A549 (cell line): Measurements from ENCODE around the gene IQUB. TPM values are rescaled to one million over a fixed set of nuclear protein-coding genes. Genes with fewer than 3 reads are reported as not detected.

Source experiments
- ATAC-seq, 2 experiments: fragments of 200-7000 bp in 1 of 2; fragments of >200 bp in 1 of 2; cut with Nextera tagmentation in 1 of 2; cut with Tn5 transposase in 1 of 2; 3 replicates each; pipeline versions ENCODE4 v1.8.0 to v1.9.1; 2018 to 2020; ENCODE audit warnings: mild to moderate bottlenecking in 1 of 2, moderate library complexity in 1 of 2
- CTCF ChIA-PET: fragments of 300-600 bp; sonication (Branson Sonifier 250); formaldehyde crosslinking; extraction: SDS; loops from one replicate; lab custom pipeline; 2021; ENCODE audit warnings: antibody characterized with exemption, inconsistent platforms; lab: Yijun Ruan, JAX
- POLR2A ChIA-PET: fragments of 350-600 bp; formaldehyde crosslinking; extraction: SDS; loops from one replicate; lab custom pipeline; 2021; ENCODE audit warnings: antibody characterized with exemption, inconsistent platforms; lab: Yijun Ruan, JAX
- DNase-seq, 2 experiments: peaks; one replicate each; pipeline versions ENCODE4 v3.0.0 to v3.0.0-alpha.2; 2011 to 2016; ENCODE audit warnings: low read depth in 1 of 2, low spot score in 1 of 2
- FAIRE-seq: peaks from 2 replicates; lab custom pipeline; 2011; peaks lifted over from hg19 to GRCh38; lab: Jason Lieb, UNC
- H3K27ac ChIP-seq, 2 experiments: fragments of >200 bp; sonication (Bioruptor Twin); formaldehyde crosslinking; 3 replicates each; pipeline ENCODE4 v1.5.1; 2016 to 2017
- H3K4me1 ChIP-seq: fragments of >200 bp; sonication (Bioruptor Twin); formaldehyde crosslinking; 3 replicates; pipeline ENCODE4 v1.6.1; 2016
- H3K4me2 ChIP-seq: fragments of >200 bp; sonication (Bioruptor Twin); formaldehyde crosslinking; 3 replicates; pipeline ENCODE4 v1.6.1; 2016
- H3K4me3 ChIP-seq: fragments of >200 bp; sonication (Bioruptor Twin); formaldehyde crosslinking; 3 replicates; pipeline ENCODE4 v1.5.1; 2016
- H3K9me3 ChIP-seq: fragments of >200 bp; sonication (Bioruptor Twin); formaldehyde crosslinking; 3 replicates; pipeline ENCODE4 v1.6.1; 2016
- ATOH8 ChIP-seq: fragments of 250-450 bp; sonication (Bioruptor Pico); IDR thresholded peaks from 2 replicates; pipeline ENCODE4 v1.5.0; 2020; ENCODE audit warnings: low read depth, mild to moderate bottlenecking, moderate library complexity
- BHLHE40 ChIP-seq: IDR thresholded peaks from 2 replicates; pipeline ENCODE4 v1.6.1; 2012; ENCODE audit warnings: low read depth, low read length, inconsistent platforms
- CBX2 ChIP-seq: fragments of 200-600 bp; sonication (generic); IDR thresholded peaks from 2 replicates; pipeline ENCODE4 v1.6.1; 2016; ENCODE audit warnings: low read depth, mild to moderate bottlenecking, borderline replicate concordance
- CBX8 ChIP-seq: fragments of 200-600 bp; sonication (generic); IDR thresholded peaks from 2 replicates; pipeline ENCODE4 v1.6.1; 2016
- CEBPB ChIP-seq, 2 experiments: fragments of >200 bp in 1 of 2; sonication (Bioruptor Twin) in 1 of 2; formaldehyde crosslinking in 1 of 2; IDR thresholded peaks; 2 replicates each; pipeline ENCODE4 v1.6.1; 2012 to 2016
- CHD2 ChIP-seq: fragments of 150-350 bp; IDR thresholded peaks from 2 replicates; pipeline ENCODE4 v1.6.1; 2014; ENCODE audit warnings: low read length; ENCODE audit not compliant: partially characterized antibody
- CHD4 ChIP-seq: fragments of 200-600 bp; sonication (generic); IDR thresholded peaks from 2 replicates; pipeline ENCODE4 v1.6.1; 2016; ENCODE audit warnings: antibody characterized with exemption, mild to moderate bottlenecking, borderline replicate concordance
- E2F6 ChIP-seq: IDR thresholded peaks from 2 replicates; pipeline ENCODE4 v1.6.1; 2012; ENCODE audit warnings: low read depth, borderline replicate concordance
- EHF ChIP-seq: fragments of 250-450 bp; sonication (Bioruptor Pico); IDR thresholded peaks from 2 replicates; pipeline ENCODE4 v1.5.0; 2020; ENCODE audit warnings: mild to moderate bottlenecking
- EHMT2 ChIP-seq: fragments of 200-600 bp; sonication (generic); IDR thresholded peaks from 2 replicates; pipeline ENCODE4 v1.6.1; 2016; ENCODE audit warnings: antibody characterized with exemption, low read depth, mild to moderate bottlenecking, moderate library complexity
- EP300 ChIP-seq, 2 experiments: fragments of >200 bp; sonication (Bioruptor Twin); formaldehyde crosslinking; IDR thresholded peaks; 2 replicates in 1 of 2; 3 replicates in 1 of 2; pipeline ENCODE4 v1.6.1; 2016 to 2017
- ESRRA ChIP-seq: fragments of 150-350 bp; IDR thresholded peaks from 2 replicates; pipeline ENCODE4 v1.6.1; 2014; ENCODE audit warnings: mild to moderate bottlenecking, low read length, borderline replicate concordance
- HEYL ChIP-seq: fragments of 250-450 bp; sonication (Bioruptor Pico); IDR thresholded peaks from 2 replicates; pipeline ENCODE4 v1.8.0; 2021; ENCODE audit warnings: mild to moderate bottlenecking, moderate library complexity
- HOXA7 ChIP-seq: fragments of 250-450 bp; sonication (Bioruptor Pico); IDR thresholded peaks from 2 replicates; pipeline ENCODE4 v1.5.0; 2020; ENCODE audit warnings: mild to moderate bottlenecking, moderate library complexity
- HOXB13 ChIP-seq: fragments of 250-450 bp; sonication (Bioruptor Pico); IDR thresholded peaks from 2 replicates; pipeline ENCODE4 v1.5.0; 2020; ENCODE audit warnings: low read depth, mild to moderate bottlenecking, moderate library complexity
- KDM1A ChIP-seq: fragments of 200-600 bp; sonication (generic); IDR thresholded peaks from 2 replicates; pipeline ENCODE4 v1.6.1; 2016; ENCODE audit warnings: low read depth, mild to moderate bottlenecking
- MAFK ChIP-seq: fragments of 450-650 bp; IDR thresholded peaks from 2 replicates; pipeline ENCODE4 v1.6.1; 2014; ENCODE audit not compliant: partially characterized antibody
- MAX ChIP-seq: IDR thresholded peaks from 2 replicates; pipeline ENCODE4 v1.6.1; 2012
- MAZ ChIP-seq: fragments of 150-350 bp; IDR thresholded peaks from 2 replicates; pipeline ENCODE4 v1.6.1; 2014; ENCODE audit warnings: antibody characterized with exemption, low read depth, low read length, borderline replicate concordance
- NR3C1 ChIP-seq: fragments of >200 bp; sonication (Bioruptor Twin); formaldehyde crosslinking; IDR thresholded peaks from 3 replicates; pipeline ENCODE4 v1.6.1; 2017
- PHF8 ChIP-seq: fragments of 200-600 bp; sonication (generic); IDR thresholded peaks from 2 replicates; pipeline ENCODE4 v1.6.1; 2016; ENCODE audit warnings: low read depth, mild to moderate bottlenecking, antibody characterized with exemption, moderate library complexity, borderline replicate concordance
- REST ChIP-seq: fragments of 200-600 bp; sonication (generic); IDR thresholded peaks from 2 replicates; pipeline ENCODE4 v1.6.1; 2016; ENCODE audit warnings: antibody characterized with exemption, mild to moderate bottlenecking, moderate library complexity
- RFX5 ChIP-seq: fragments of 450-650 bp; IDR thresholded peaks from 2 replicates; pipeline ENCODE4 v1.7.1; 2014; ENCODE audit warnings: antibody characterized with exemption, mild to moderate bottlenecking, moderate library complexity
- RNF2 ChIP-seq: fragments of 200-600 bp; sonication (generic); IDR thresholded peaks from 2 replicates; pipeline ENCODE4 v1.6.1; 2016; ENCODE audit warnings: low read depth, mild to moderate bottlenecking, antibody characterized with exemption, moderate library complexity, borderline replicate concordance
- SMC3 ChIP-seq: fragments of >200 bp; sonication (Bioruptor Twin); formaldehyde crosslinking; IDR thresholded peaks from 3 replicates; pipeline ENCODE4 v1.6.1; 2018; ENCODE audit warnings: inconsistent platforms
- SREBF2 ChIP-seq: fragments of 450-650 bp; IDR thresholded peaks from 2 replicates; pipeline ENCODE4 v1.6.1; 2014; ENCODE audit warnings: mild to moderate bottlenecking, moderate library complexity
- USF2 ChIP-seq: fragments of 450-650 bp; IDR thresholded peaks from 2 replicates; pipeline ENCODE4 v1.6.1; 2014; ENCODE audit warnings: antibody characterized with exemption
- ZC3H11A ChIP-seq: fragments of 450-650 bp; IDR thresholded peaks from 2 replicates; pipeline ENCODE4 v1.6.1; 2014; ENCODE audit warnings: antibody characterized with exemption, mild to moderate bottlenecking
- ZSCAN20 ChIP-seq: fragments of 250-450 bp; sonication (Bioruptor Pico); IDR thresholded peaks from 2 replicates; pipeline ENCODE4 v1.8.0; 2022; ENCODE audit warnings: mild to moderate bottlenecking, moderate library complexity
- whole genome bisulfite sequencing: methylation state at CpG from one replicate; pipeline ENCODE4 v1.1.6; 2017; ENCODE audit errors: missing lambda C conversion rate; 5-methylcytosine and 5-hydroxymethylcytosine counted together
- polyA plus RNA-seq, 4 experiments: library from polyadenylated mRNA; depleted of rRNA in 3 of 4; stranded (reverse); fragments of >200 nt; fragmentation: RNase III in 1 of 4; extraction: RNeasy Plus Mini Kit Qiagen cat#74134 plus additional on column Dnase treatment in 1 of 4; gene quantifications; 2 replicates in 3 of 4; 3 replicates in 1 of 4; pipeline ENCODE4 v1.2.3, GENCODE V29; 2011 to 2017

The IQUB gene
- polyA plus RNA-seq, 2 of the 4 experiments (the other 2 are of a cell fraction): 0.08 TPM

- no peak for TF ChIP-seq HOXA7
- TF ChIP-seq ESRRA: no peak
- no peak for TF ChIP-seq HEYL (CRISPR knock-in tag)
- TF ChIP-seq PHF8: no peak
- no peak for TF ChIP-seq ZC3H11A
- TF ChIP-seq MAX: no peak
- TF ChIP-seq HOXB13: no peak
- no peak for TF ChIP-seq E2F6
- no peak for TF ChIP-seq KDM1A
- no peak for TF ChIP-seq MAFK
- no peak for TF ChIP-seq CHD2
- TF ChIP-seq CHD4: no peak
- no peak for TF ChIP-seq BHLHE40
- no peak for TF ChIP-seq MAZ
- no peak for TF ChIP-seq SREBF2
- no peak for TF ChIP-seq CEBPB (IDR thresholded peaks at IDR 0.05)
- no peak for TF ChIP-seq CBX8
- no peak for TF ChIP-seq REST
- no peak for TF ChIP-seq EHMT2
- TF ChIP-seq RFX5: no peak
- Histone ChIP-seq H3K4me3 (no peak overlapping the region), H3K4me1 (peaks cover 4% of the 10 kb centered on the region; the same call in 1 of the 3 replicates), H3K9me3 (no peaks in the 10 kb centered on the region), H3K27ac (no peak overlapping the region), H3K4me2 (no peak overlapping the region)
- DNase-seq (no peak), FAIRE-seq (no peak), ATAC-seq (no peak)
- ChIA-PET CTCF (no interaction called here), POLR2A (no interaction called here)
Observed at GRCh38 chr7:123555484-123555883, 21.1 kb upstream of the IQUB start.

GRCh38 chr7:123553159-123553558 is 18.8 kb upstream of the IQUB start:
- FAIRE-seq (no peak), DNase-seq (no peak), ATAC-seq (no peak)
- Histone ChIP-seq H3K4me1 (peaks cover 4% of the 10 kb centered on the region; the same call in 1 of the 3 replicates), H3K27ac (no peak overlapping the region), H3K9me3 (no peaks in the 10 kb centered on the region), H3K4me3 (no peak overlapping the region), H3K4me2 (no peak overlapping the region)
- ChIA-PET POLR2A (no interaction called here), CTCF (interaction anchor here (1.0 kb wide), 1 partner anchor 312 kb away, joined by 3 read pairs; no protein-coding TSS in a partner anchor)
- 89% methylated on average over 3 of the region's 3 CpGs for WGBS
- TF ChIP-seq NR3C1: no peak
- TF ChIP-seq ZSCAN20 (CRISPR knock-in tag): no peak
- TF ChIP-seq SMC3: no peak
- no peak for TF ChIP-seq EP300 (IDR thresholded peaks at IDR 0.05)
- TF ChIP-seq ATOH8: no peak
- no peak for TF ChIP-seq USF2
- no peak for TF ChIP-seq EHF (CRISPR knock-in tag)
- TF ChIP-seq RNF2: no peak
- no peak for TF ChIP-seq CBX2
